ENCODE data around the gene RAVER1.

RAVER1 gene

DNA sequence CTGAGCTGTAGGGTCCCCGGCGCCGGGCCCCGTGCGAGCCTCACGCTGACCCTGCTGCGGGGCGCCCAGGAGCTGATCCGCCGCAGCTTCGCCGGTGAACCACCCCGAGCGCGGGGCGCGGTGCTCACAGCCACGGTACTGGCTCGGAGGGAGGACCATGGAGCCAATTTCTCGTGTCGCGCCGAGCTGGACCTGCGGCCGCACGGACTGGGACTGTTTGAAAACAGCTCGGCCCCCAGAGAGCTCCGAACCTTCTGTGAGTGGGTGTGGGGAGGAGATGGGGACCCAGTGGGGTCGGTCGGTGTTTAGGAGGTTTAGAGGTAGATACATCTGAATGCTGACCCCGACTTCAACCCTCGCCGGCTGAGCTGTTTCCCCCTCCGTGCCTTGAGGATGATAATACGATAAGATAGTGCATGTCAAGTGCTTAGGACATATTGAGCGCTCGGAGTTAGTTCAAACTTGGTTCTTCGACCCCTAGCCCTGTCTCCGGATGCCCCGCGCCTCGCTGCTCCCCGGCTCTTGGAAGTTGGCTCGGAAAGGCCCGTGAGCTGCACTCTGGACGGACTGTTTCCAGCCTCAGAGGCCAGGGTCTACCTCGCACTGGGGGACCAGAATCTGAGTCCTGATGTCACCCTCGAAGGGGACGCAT is 41.6 kb downstream of the RAVER1 start:
- Histone ChIP-seq H3K4me3 (ENCODE audit: low read depth, low read length) (peak overlapping the region; percentile 79), H3K27me3 (ENCODE audit: control insufficient read depth, insufficient read depth, low read length) (peaks cover 92% of the 10 kb centered on the region), H3K9me3 (ENCODE audit: control insufficient read depth, insufficient read depth, low read length) (no peaks in the 10 kb centered on the region), H3K4me1 (ENCODE audit: control insufficient read depth, insufficient read depth, low read length) (no peaks in the 10 kb centered on the region), H3K9ac (ENCODE audit: low read depth, low read length) (no peak overlapping the region), H3K36me3 (ENCODE audit: control insufficient read depth, insufficient read depth, low read length) (no peaks in the 10 kb centered on the region)

- Histone ChIP-seq H3K9me3 (ENCODE audit: control insufficient read depth, insufficient read depth, low read length) (no peaks in the 10 kb centered on the region), H3K4me3 (ENCODE audit: low read depth, low read length) (peak overlapping the region; percentile 79), H3K9ac (ENCODE audit: low read depth, low read length) (no peak overlapping the region), H3K4me1 (ENCODE audit: control insufficient read depth, insufficient read depth, low read length) (peaks cover 2% of the 10 kb centered on the region), H3K36me3 (ENCODE audit: control insufficient read depth, insufficient read depth, low read length) (no peaks in the 10 kb centered on the region), H3K27me3 (ENCODE audit: control insufficient read depth, insufficient read depth, low read length) (peaks cover 93% of the 10 kb centered on the region)
Measured at GRCh38 chr19:10290876-10291553, 42.3 kb downstream of the RAVER1 start.

- H3K27me3 ChIP-seq (ENCODE audit: control insufficient read depth, insufficient read depth, low read length), result peaks cover 89% of the 10 kb centered on the region
- no peaks in the 10 kb centered on the region for H3K9me3 ChIP-seq (ENCODE audit: control insufficient read depth, insufficient read depth, low read length)
Measured at GRCh38 chr19:10290357-10290875, 42.9 kb downstream of the RAVER1 start.

DNA sequence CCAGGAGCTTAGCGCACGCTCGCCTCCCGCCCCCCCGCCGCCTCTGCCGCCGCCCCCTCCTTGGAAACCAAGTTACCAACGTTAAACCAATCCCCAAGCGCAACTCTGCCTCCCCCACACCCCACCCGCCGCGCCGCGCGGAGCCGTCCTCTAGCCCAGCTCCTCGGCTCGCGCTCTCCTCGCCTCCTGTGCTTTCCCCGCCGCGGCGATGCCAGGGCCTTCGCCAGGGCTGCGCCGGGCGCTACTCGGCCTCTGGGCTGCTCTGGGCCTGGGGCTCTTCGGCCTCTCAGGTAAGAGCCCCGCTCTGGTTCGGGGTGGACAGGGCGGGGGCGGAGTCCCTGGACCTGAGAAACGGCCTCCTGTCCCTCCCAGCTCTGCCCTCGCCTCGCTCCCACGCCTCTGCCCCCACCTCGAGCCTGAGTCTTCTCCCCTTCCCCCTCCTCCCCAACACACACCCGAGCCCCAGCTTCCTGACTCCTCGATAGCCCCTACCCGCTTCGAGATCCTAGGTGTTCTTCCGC is 43.4 kb downstream of the RAVER1 start, which contains the start of gene ICAM5:
ICAM5 (plus strand) TSS at position 117 of the 521 bp plus-strand sequence; CDS start at position 209, 92 bp downstream.
- H3K9me3 ChIP-seq (ENCODE audit: control insufficient read depth, insufficient read depth, low read length), result no peaks in the 10 kb centered on the region
- H3K4me3 ChIP-seq (ENCODE audit: low read depth, low read length), result peak within 1 kb of the TSS; percentile 79
- H3K9ac ChIP-seq (ENCODE audit: low read depth, low read length), result no peak within 1 kb of the TSS
- H3K36me3 ChIP-seq (ENCODE audit: control insufficient read depth, insufficient read depth, low read length), result no peaks in the 10 kb centered on the region
- peaks cover 2% of the 10 kb centered on the region for H3K4me1 ChIP-seq (ENCODE audit: control insufficient read depth, insufficient read depth, low read length)
- H3K27me3 ChIP-seq (ENCODE audit: control insufficient read depth, insufficient read depth, low read length), result peaks cover 88% of the 10 kb centered on the region

More at GRCh38 chr19:10290357-10290875, 42.9 kb downstream of the RAVER1 start:
- peak overlapping the region; percentile 79 for H3K4me3 ChIP-seq (ENCODE audit: low read depth, low read length)
- H3K36me3 ChIP-seq (ENCODE audit: control insufficient read depth, insufficient read depth, low read length), result no peaks in the 10 kb centered on the region
- H3K9ac ChIP-seq (ENCODE audit: low read depth, low read length), result no peak overlapping the region
- H3K4me1 ChIP-seq (ENCODE audit: control insufficient read depth, insufficient read depth, low read length), result peaks cover 2% of the 10 kb centered on the region

GRCh38 chr19:10289167-10289835 is 44.0 kb downstream of the RAVER1 start:
- no peaks in the 10 kb centered on the region for H3K36me3 ChIP-seq (ENCODE audit: control insufficient read depth, insufficient read depth, low read length)
- no peak overlapping the region for H3K9ac ChIP-seq (ENCODE audit: low read depth, low read length)
- peak overlapping the region; percentile 79 for H3K4me3 ChIP-seq (ENCODE audit: low read depth, low read length)
- peaks cover 82% of the 10 kb centered on the region for H3K27me3 ChIP-seq (ENCODE audit: control insufficient read depth, insufficient read depth, low read length)
- H3K9me3 ChIP-seq (ENCODE audit: control insufficient read depth, insufficient read depth, low read length), result no peaks in the 10 kb centered on the region
- peaks cover 2% of the 10 kb centered on the region for H3K4me1 ChIP-seq (ENCODE audit: control insufficient read depth, insufficient read depth, low read length)

DNA sequence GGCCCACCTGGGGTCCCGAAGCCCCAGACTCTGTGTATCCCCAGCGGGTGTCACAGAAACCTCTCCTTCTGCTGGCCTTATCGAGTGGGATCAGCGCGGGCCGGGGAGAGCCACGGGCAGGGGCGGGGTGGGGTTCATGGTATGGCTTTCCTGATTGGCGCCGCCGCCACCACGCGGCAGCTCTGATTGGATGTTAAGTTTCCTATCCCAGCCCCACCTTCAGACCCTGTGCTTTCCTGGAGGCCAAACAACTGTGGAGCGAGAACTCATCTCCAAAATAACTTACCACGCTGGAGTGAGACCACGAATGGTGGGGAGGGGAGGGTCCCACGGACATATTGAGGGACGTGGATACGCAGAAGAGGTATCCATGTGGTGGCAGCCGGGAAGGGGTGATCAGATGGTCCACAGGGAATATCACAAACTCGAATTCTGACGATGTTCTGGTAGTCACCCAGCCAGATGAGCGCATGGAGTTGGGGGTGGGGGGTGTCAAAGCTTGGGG is 44.6 kb downstream of the RAVER1 start:
- H3K4me3 ChIP-seq (ENCODE audit: low read depth, low read length), result peak overlapping the region; percentile 79
- H3K4me1 ChIP-seq (ENCODE audit: control insufficient read depth, insufficient read depth, low read length), result peaks cover 2% of the 10 kb centered on the region
- peaks cover 76% of the 10 kb centered on the region for H3K27me3 ChIP-seq (ENCODE audit: control insufficient read depth, insufficient read depth, low read length)
- H3K9me3 ChIP-seq (ENCODE audit: control insufficient read depth, insufficient read depth, low read length), result no peaks in the 10 kb centered on the region
- no peaks in the 10 kb centered on the region for H3K36me3 ChIP-seq (ENCODE audit: control insufficient read depth, insufficient read depth, low read length)
- H3K9ac ChIP-seq (ENCODE audit: low read depth, low read length), result no peak overlapping the region

GRCh38 chr19:10286803-10287737 is 46.3 kb downstream of the RAVER1 start, which contains the start of gene ICAM4:
Gene ICAM4 (plus strand): TSS chr19:10286955. CDS start chr19:10287013, 58 bp downstream.
- peak within 1 kb of the TSS; percentile 79 for H3K4me3 ChIP-seq (ENCODE audit: low read depth, low read length)
- peaks cover 61% of the 10 kb centered on the region for H3K27me3 ChIP-seq (ENCODE audit: control insufficient read depth, insufficient read depth, low read length)
- H3K9me3 ChIP-seq (ENCODE audit: control insufficient read depth, insufficient read depth, low read length), result no peaks in the 10 kb centered on the region
- no peaks in the 10 kb centered on the region for H3K36me3 ChIP-seq (ENCODE audit: control insufficient read depth, insufficient read depth, low read length)
- H3K9ac ChIP-seq (ENCODE audit: low read depth, low read length), result no peak within 1 kb of the TSS
- H3K4me1 ChIP-seq (ENCODE audit: control insufficient read depth, insufficient read depth, low read length), result peaks cover 2% of the 10 kb centered on the region

DNA sequence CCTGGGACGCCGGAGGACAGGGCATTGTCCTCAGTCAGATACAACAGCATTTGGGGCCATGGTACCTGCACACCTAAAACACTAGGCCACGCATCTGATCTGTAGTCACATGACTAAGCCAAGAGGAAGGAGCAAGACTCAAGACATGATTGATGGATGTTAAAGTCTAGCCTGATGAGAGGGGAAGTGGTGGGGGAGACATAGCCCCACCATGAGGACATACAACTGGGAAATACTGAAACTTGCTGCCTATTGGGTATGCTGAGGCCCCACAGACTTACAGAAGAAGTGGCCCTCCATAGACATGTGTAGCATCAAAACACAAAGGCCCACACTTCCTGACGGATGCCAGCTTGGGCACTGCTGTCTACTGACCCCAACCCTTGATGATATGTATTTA is 47.9 kb downstream of the RAVER1 start:
- Histone ChIP-seq H3K9ac (ENCODE audit: low read depth, low read length) (no peak overlapping the region), H3K36me3 (ENCODE audit: control insufficient read depth, insufficient read depth, low read length) (no peaks in the 10 kb centered on the region), H3K4me3 (ENCODE audit: low read depth, low read length) (no peak overlapping the region), H3K27me3 (ENCODE audit: control insufficient read depth, insufficient read depth, low read length) (peaks cover 44% of the 10 kb centered on the region), H3K9me3 (ENCODE audit: control insufficient read depth, insufficient read depth, low read length) (no peaks in the 10 kb centered on the region), H3K4me1 (ENCODE audit: control insufficient read depth, insufficient read depth, low read length) (peaks cover 2% of the 10 kb centered on the region)

DNA sequence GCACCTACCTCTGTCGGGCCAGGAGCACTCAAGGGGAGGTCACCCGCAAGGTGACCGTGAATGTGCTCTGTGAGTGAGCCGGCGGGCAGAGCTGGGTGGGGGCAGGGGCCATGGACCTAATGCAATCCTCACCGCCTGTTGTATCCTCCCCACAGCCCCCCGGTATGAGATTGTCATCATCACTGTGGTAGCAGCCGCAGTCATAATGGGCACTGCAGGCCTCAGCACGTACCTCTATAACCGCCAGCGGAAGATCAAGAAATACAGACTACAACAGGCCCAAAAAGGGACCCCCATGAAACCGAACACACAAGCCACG is 48.4 kb downstream of the RAVER1 start:
- Histone ChIP-seq H3K36me3 (ENCODE audit: control insufficient read depth, insufficient read depth, low read length) (no peaks in the 10 kb centered on the region), H3K27me3 (ENCODE audit: control insufficient read depth, insufficient read depth, low read length) (peaks cover 40% of the 10 kb centered on the region), H3K4me1 (ENCODE audit: control insufficient read depth, insufficient read depth, low read length) (peaks cover 2% of the 10 kb centered on the region), H3K9ac (ENCODE audit: low read depth, low read length) (no peak overlapping the region), H3K4me3 (ENCODE audit: low read depth, low read length) (no peak overlapping the region), H3K9me3 (ENCODE audit: control insufficient read depth, insufficient read depth, low read length) (no peaks in the 10 kb centered on the region)

GRCh38 chr19:10284065-10284959 is 49.0 kb downstream of the RAVER1 start:
- H3K9me3 ChIP-seq (ENCODE audit: control insufficient read depth, insufficient read depth, low read length), result no peaks in the 10 kb centered on the region
- H3K9ac ChIP-seq (ENCODE audit: low read depth, low read length), result no peak overlapping the region
- no peak overlapping the region for H3K4me3 ChIP-seq (ENCODE audit: low read depth, low read length)
- peaks cover 36% of the 10 kb centered on the region for H3K27me3 ChIP-seq (ENCODE audit: control insufficient read depth, insufficient read depth, low read length)
- H3K4me1 ChIP-seq (ENCODE audit: control insufficient read depth, insufficient read depth, low read length), result peaks cover 2% of the 10 kb centered on the region
- H3K36me3 ChIP-seq (ENCODE audit: control insufficient read depth, insufficient read depth, low read length), result no peaks in the 10 kb centered on the region

Measured in iPS-15b (cell line).